ENCODE data around the gene RXFP4. TPM values are rescaled to one million over a fixed set of nuclear protein-coding genes. Genes with fewer than 3 reads are reported as not detected.
A peak's percentile ranks its signal among the peaks of the same experiment; 100 is the strongest.

The RXFP4 gene
- total and polyA plus RNA-seq, 9 of the 15 experiments (the other 6 are each of a cell fraction or from before 2014, with no cell fraction given), result 0.64 TPM; not detected in 8

DNA sequence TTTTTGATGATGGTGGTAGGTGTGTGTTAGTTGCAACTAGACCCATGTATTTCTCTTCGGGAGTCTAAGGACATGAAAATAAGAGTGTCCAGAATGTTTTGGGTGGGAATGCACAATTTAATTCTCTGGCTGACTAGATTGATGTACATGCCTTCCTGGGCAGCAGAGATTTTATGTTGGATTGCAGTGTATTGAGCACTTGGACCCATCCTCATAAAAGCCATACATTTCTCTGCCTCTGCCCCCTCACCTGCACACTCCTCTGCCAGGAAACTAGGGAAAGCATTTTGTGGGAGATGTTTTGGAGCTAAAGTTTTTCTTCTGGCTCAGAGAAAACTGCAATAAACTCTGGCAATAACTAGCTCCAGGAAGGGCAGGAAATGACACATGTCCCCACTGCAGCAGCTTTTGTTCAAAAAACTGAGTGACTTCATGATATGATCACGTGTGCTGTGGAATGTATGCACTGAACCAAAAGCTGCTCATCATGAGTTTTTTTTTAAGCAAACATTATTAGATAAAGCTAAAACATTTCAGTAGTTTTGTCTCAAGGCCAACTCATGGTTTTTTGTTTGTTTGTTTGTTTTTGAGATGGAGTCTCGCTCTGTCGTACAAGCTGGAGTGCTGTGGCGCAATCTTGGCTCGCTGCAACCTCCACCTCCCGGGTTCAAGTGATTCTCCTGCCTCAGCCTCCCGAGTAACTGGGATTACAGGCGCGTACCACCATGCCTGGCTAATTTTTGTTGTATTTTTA is 47.9 kb upstream of the RXFP4 start (continued):
- TF ChIP-seq, protein P1, sequence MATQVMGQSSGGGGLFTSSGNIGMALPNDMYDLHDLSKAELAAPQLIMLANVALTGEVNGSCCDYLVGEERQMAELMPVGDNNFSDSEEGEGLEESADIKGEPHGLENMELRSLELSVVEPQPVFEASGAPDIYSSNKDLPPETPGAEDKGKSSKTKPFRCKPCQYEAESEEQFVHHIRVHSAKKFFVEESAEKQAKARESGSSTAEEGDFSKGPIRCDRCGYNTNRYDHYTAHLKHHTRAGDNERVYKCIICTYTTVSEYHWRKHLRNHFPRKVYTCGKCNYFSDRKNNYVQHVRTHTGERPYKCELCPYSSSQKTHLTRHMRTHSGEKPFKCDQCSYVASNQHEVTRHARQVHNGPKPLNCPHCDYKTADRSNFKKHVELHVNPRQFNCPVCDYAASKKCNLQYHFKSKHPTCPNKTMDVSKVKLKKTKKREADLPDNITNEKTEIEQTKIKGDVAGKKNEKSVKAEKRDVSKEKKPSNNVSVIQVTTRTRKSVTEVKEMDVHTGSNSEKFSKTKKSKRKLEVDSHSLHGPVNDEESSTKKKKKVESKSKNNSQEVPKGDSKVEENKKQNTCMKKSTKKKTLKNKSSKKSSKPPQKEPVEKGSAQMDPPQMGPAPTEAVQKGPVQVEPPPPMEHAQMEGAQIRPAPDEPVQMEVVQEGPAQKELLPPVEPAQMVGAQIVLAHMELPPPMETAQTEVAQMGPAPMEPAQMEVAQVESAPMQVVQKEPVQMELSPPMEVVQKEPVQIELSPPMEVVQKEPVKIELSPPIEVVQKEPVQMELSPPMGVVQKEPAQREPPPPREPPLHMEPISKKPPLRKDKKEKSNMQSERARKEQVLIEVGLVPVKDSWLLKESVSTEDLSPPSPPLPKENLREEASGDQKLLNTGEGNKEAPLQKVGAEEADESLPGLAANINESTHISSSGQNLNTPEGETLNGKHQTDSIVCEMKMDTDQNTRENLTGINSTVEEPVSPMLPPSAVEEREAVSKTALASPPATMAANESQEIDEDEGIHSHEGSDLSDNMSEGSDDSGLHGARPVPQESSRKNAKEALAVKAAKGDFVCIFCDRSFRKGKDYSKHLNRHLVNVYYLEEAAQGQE (IDR thresholded peaks at IDR 0.05; ENCODE audit: borderline replicate concordance), result peak; percentile 32; the same call in 1 of the 2 replicates
- TF ChIP-seq, protein P1 (CRISPR knock-in tag; IDR thresholded peaks at IDR 0.05; ENCODE audit: low read depth), result no peak
- TF ChIP-seq STAG1 (CRISPR knock-in tag; IDR thresholded peaks at IDR 0.05; ENCODE audit: borderline replicate concordance), result no peak
- TF ChIP-seq, protein P2, sequence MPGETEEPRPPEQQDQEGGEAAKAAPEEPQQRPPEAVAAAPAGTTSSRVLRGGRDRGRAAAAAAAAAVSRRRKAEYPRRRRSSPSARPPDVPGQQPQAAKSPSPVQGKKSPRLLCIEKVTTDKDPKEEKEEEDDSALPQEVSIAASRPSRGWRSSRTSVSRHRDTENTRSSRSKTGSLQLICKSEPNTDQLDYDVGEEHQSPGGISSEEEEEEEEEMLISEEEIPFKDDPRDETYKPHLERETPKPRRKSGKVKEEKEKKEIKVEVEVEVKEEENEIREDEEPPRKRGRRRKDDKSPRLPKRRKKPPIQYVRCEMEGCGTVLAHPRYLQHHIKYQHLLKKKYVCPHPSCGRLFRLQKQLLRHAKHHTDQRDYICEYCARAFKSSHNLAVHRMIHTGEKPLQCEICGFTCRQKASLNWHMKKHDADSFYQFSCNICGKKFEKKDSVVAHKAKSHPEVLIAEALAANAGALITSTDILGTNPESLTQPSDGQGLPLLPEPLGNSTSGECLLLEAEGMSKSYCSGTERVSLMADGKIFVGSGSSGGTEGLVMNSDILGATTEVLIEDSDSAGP (CRISPR knock-in tag; IDR thresholded peaks at IDR 0.05), result no peak
- TF ChIP-seq, protein P3, sequence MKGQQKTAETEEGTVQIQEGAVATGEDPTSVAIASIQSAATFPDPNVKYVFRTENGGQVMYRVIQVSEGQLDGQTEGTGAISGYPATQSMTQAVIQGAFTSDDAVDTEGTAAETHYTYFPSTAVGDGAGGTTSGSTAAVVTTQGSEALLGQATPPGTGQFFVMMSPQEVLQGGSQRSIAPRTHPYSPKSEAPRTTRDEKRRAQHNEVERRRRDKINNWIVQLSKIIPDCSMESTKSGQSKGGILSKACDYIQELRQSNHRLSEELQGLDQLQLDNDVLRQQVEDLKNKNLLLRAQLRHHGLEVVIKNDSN (CRISPR knock-in tag; IDR thresholded peaks at IDR 0.05), result peak; percentile 70
- TF ChIP-seq, protein P4, sequence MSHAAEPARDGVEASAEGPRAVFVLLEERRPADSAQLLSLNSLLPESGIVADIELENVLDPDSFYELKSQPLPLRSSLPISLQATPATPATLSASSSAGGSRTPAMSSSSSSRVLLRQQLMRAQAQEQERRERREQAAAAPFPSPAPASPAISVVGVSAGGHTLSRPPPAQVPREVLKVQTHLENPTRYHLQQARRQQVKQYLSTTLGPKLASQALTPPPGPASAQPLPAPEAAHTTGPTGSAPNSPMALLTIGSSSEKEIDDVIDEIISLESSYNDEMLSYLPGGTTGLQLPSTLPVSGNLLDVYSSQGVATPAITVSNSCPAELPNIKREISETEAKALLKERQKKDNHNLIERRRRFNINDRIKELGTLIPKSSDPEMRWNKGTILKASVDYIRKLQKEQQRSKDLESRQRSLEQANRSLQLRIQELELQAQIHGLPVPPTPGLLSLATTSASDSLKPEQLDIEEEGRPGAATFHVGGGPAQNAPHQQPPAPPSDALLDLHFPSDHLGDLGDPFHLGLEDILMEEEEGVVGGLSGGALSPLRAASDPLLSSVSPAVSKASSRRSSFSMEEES (CRISPR knock-in tag; IDR thresholded peaks at IDR 0.05), result peak; percentile 70
- TF ChIP-seq RAD51 (IDR thresholded peaks at IDR 0.05; ENCODE audit: borderline replicate concordance, low read depth), result peak; percentile 75
- TF ChIP-seq HOXB6 (CRISPR knock-in tag; IDR thresholded peaks at IDR 0.05; ENCODE audit: borderline replicate concordance), result no peak
- no peak for TF ChIP-seq TAF9B (IDR thresholded peaks at IDR 0.05; ENCODE audit: partially characterized antibody)
- no peak for TF ChIP-seq BRD4 (IDR thresholded peaks at IDR 0.05)
- TF ChIP-seq POLR2G (IDR thresholded peaks at IDR 0.05; ENCODE audit: low read depth, low read length), result no peak
- 0 out of 2 replicates have a peak, but pooled peaks have one; percentile 36 for TF ChIP-seq ZNF589 (CRISPR knock-in tag; IDR thresholded peaks at IDR 0.05; ENCODE audit: low read depth)
- TF ChIP-seq, protein P5, sequence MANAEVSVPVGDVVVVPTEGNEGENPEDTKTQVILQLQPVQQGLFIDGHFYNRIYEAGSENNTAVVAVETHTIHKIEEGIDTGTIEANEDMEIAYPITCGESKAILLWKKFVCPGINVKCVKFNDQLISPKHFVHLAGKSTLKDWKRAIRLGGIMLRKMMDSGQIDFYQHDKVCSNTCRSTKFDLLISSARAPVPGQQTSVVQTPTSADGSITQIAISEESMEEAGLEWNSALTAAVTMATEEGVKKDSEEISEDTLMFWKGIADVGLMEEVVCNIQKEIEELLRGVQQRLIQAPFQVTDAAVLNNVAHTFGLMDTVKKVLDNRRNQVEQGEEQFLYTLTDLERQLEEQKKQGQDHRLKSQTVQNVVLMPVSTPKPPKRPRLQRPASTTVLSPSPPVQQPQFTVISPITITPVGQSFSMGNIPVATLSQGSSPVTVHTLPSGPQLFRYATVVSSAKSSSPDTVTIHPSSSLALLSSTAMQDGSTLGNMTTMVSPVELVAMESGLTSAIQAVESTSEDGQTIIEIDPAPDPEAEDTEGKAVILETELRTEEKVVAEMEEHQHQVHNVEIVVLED (CRISPR knock-in tag; IDR thresholded peaks at IDR 0.05), result no peak
